HepG2 (cell line): ENCODE results near the gene ZNF500. TPM values are rescaled to one million over a fixed set of nuclear protein-coding genes. Genes with fewer than 3 reads are reported as not detected.

Source experiments
- ATM ChIP-seq: fragments of 450-650 bp; IDR thresholded peaks from 2 replicates; pipeline ENCODE4 v1.7.1; 2017; ENCODE audit warnings: mild to moderate bottlenecking, borderline replicate concordance
- CSRNP1 ChIP-seq: sonication (generic); formaldehyde crosslinking; IDR thresholded peaks from 2 replicates; pipeline ENCODE4 v1.8.1; 2023; ENCODE audit warnings: mild to moderate bottlenecking, missing genetic modification reagents
- MXD3 ChIP-seq: IDR thresholded peaks from 2 replicates; pipeline ENCODE4 v1.6.1; 2016; ENCODE audit warnings: mild to moderate bottlenecking, missing biosample characterization, missing genetic modification reagents
- MYC ChIP-seq: sonication (generic); formaldehyde crosslinking; IDR thresholded peaks from 2 replicates; pipeline ENCODE4 v1.9.0; 2021; ENCODE audit warnings: missing genetic modification reagents, borderline replicate concordance
- NFATC3 ChIP-seq: sonication (generic); formaldehyde crosslinking; IDR thresholded peaks from 2 replicates; pipeline ENCODE4 v1.5.1; 2020; ENCODE audit warnings: mild to moderate bottlenecking, missing genetic modification reagents
- PHF21A ChIP-seq: sonication (generic); formaldehyde crosslinking; IDR thresholded peaks from 2 replicates; pipeline ENCODE4 v1.5.0; 2020; ENCODE audit warnings: mild to moderate bottlenecking, missing genetic modification reagents
- PPARG ChIP-seq: conservative IDR thresholded peaks from 2 replicates; pipeline ENCODE4 v1.6.1; 2016; ENCODE audit warnings: missing biosample characterization, missing genetic modification reagents
- RNF2 ChIP-seq: fragments of 450-650 bp; conservative IDR thresholded peaks from 2 replicates; pipeline ENCODE4 v1.6.1; 2016; ENCODE audit warnings: low read depth
- SMAD1 ChIP-seq: sonication (generic); formaldehyde crosslinking; IDR thresholded peaks from 2 replicates; pipeline ENCODE4 v1.4.0; 2020; ENCODE audit warnings: missing genetic modification reagents, low read depth, mild to moderate bottlenecking, borderline replicate concordance
- SP1 ChIP-seq, 2 experiments: fragments of 450-650 bp in 1 of 2; sonication (generic) in 1 of 2; formaldehyde crosslinking in 1 of 2; IDR thresholded peaks; 2 replicates each; pipeline versions ENCODE4 v1.4.0 to v1.6.1; 2016 to 2020; ENCODE audit warnings: missing genetic modification reagents in 1 of 2
- SP2 ChIP-seq: sonication (generic); formaldehyde crosslinking; IDR thresholded peaks from 2 replicates; pipeline ENCODE4 v1.5.1; 2020; ENCODE audit warnings: mild to moderate bottlenecking, missing genetic modification reagents
- TBL1XR1 ChIP-seq: fragments of 150-350 bp; IDR thresholded peaks from 2 replicates; pipeline ENCODE4 v1.6.1; 2014; ENCODE audit warnings: borderline replicate concordance, low read length; ENCODE audit not compliant: partially characterized antibody
- THAP11 ChIP-seq: IDR thresholded peaks from 2 replicates; pipeline ENCODE4 v1.6.1; 2016; ENCODE audit warnings: missing biosample characterization, missing genetic modification reagents
- XBP1 ChIP-seq: sonication (generic); formaldehyde crosslinking; IDR thresholded peaks from 2 replicates; pipeline ENCODE4 v1.5.0; 2020; ENCODE audit warnings: missing genetic modification reagents
- ZBTB7B ChIP-seq: sonication (generic); formaldehyde crosslinking; IDR thresholded peaks from 2 replicates; pipeline ENCODE4 v1.4.0; 2020; ENCODE audit warnings: missing genetic modification reagents
- ZNF572 ChIP-seq: sonication (generic); formaldehyde crosslinking; IDR thresholded peaks from 2 replicates; pipeline ENCODE4 v1.5.1; 2020; ENCODE audit warnings: mild to moderate bottlenecking, missing genetic modification reagents
- ZNF850 ChIP-seq: sonication (generic); formaldehyde crosslinking; conservative IDR thresholded peaks from 2 replicates; pipeline ENCODE4 v1.9.0; 2021; ENCODE audit warnings: mild to moderate bottlenecking, missing genetic modification reagents
- polyA plus RNA-seq, 8 experiments: library from polyadenylated mRNA; depleted of rRNA in 3 of 8; stranded (reverse) in 7 of 8; unstranded in 1 of 8; fragments of >200 nt; fragmentation: Illumina TruSeq in 4 of 8; extraction: Trizol in 4 of 8; gene quantifications; 2 replicates each; pipeline versions ENCODE4 v1.2.1 to v1.2.3, GENCODE V29; 2011 to 2016; ENCODE audit warnings: low read depth in 4 of 8, missing spikeins in 1 of 8, mixed read lengths in 1 of 8; ENCODE audit not compliant: insufficient read depth in 1 of 8
- total RNA-seq, 5 experiments: library from RNA; depleted of rRNA; stranded (reverse); fragments of >200 nt; fragmentation: Illumina TruSeq; extraction: Trizol; gene quantifications; 2 replicates each; pipeline ENCODE4 v1.2.3, GENCODE V29; 2016; ENCODE audit warnings: low read depth in 1 of 5
- TF ChIP-seq, protein P1 (sequence below), 2 experiments: sonication (generic) in 1 of 2; formaldehyde crosslinking in 1 of 2; IDR thresholded peaks; 2 replicates each; pipeline versions ENCODE4 v1.6.1 to v1.9.0; 2014 to 2022; ENCODE audit warnings: antibody characterized with exemption in 1 of 2, borderline replicate concordance in 1 of 2, inconsistent platforms in 1 of 2, low read depth in 1 of 2, missing genetic modification reagents in 1 of 2
- TF ChIP-seq, protein P2 (sequence below): sonication (generic); formaldehyde crosslinking; conservative IDR thresholded peaks from 2 replicates; pipeline ENCODE4 v1.8.0; 2022; ENCODE audit warnings: low read depth, missing genetic modification reagents

ZNF500 gene
- total and polyA plus RNA-seq, 2 of the 13 experiments (the other 11 are each of a cell fraction or from before 2014, with no cell fraction given) = 6.1 to 12.2 TPM

- no peak for TF ChIP-seq NFATC3 (CRISPR knock-in tag)
- TF ChIP-seq ATM = no peak
- TF ChIP-seq, protein P1, sequence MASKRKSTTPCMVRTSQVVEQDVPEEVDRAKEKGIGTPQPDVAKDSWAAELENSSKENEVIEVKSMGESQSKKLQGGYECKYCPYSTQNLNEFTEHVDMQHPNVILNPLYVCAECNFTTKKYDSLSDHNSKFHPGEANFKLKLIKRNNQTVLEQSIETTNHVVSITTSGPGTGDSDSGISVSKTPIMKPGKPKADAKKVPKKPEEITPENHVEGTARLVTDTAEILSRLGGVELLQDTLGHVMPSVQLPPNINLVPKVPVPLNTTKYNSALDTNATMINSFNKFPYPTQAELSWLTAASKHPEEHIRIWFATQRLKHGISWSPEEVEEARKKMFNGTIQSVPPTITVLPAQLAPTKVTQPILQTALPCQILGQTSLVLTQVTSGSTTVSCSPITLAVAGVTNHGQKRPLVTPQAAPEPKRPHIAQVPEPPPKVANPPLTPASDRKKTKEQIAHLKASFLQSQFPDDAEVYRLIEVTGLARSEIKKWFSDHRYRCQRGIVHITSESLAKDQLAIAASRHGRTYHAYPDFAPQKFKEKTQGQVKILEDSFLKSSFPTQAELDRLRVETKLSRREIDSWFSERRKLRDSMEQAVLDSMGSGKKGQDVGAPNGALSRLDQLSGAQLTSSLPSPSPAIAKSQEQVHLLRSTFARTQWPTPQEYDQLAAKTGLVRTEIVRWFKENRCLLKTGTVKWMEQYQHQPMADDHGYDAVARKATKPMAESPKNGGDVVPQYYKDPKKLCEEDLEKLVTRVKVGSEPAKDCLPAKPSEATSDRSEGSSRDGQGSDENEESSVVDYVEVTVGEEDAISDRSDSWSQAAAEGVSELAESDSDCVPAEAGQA (IDR thresholded peaks at IDR 0.05; ENCODE audit: low read depth) = no peak
- TF ChIP-seq, protein P1 (CRISPR knock-in tag; IDR thresholded peaks at IDR 0.05; ENCODE audit: borderline replicate concordance) = no peak
- TF ChIP-seq PPARG (CRISPR knock-in tag) = 0 out of 2 replicates have a peak, but pooled peaks have one; percentile 31
- TF ChIP-seq MYC (CRISPR knock-in tag) = peak; percentile 6; the same call in 1 of the 2 replicates
- TF ChIP-seq ZBTB7B (CRISPR knock-in tag) = 0 out of 2 replicates have a peak, but pooled peaks have one; percentile 28
- TF ChIP-seq TBL1XR1 = no peak
- TF ChIP-seq SP1 (IDR thresholded peaks at IDR 0.05) = no peak
- peak; percentile 30; the same call in 1 of the 2 replicates for TF ChIP-seq SP1 (CRISPR knock-in tag; IDR thresholded peaks at IDR 0.05)
- TF ChIP-seq SMAD1 (CRISPR knock-in tag) = no peak
- no peak for TF ChIP-seq XBP1 (CRISPR knock-in tag)
- TF ChIP-seq ZNF850 (CRISPR knock-in tag) = no peak
- TF ChIP-seq RNF2 = no peak
- TF ChIP-seq PHF21A (CRISPR knock-in tag) = no peak; the same call in 1 of the 2 replicates
- no peak for TF ChIP-seq ZNF572 (CRISPR knock-in tag)
- peak; percentile 94 for TF ChIP-seq SP2 (CRISPR knock-in tag)
- no peak for TF ChIP-seq CSRNP1 (CRISPR knock-in tag)
- peak; percentile 35; the same call in 1 of the 2 replicates for TF ChIP-seq MXD3 (CRISPR knock-in tag)
- TF ChIP-seq THAP11 (CRISPR knock-in tag) = peak; percentile 66; the same call in 1 of the 2 replicates
- TF ChIP-seq, protein P2, sequence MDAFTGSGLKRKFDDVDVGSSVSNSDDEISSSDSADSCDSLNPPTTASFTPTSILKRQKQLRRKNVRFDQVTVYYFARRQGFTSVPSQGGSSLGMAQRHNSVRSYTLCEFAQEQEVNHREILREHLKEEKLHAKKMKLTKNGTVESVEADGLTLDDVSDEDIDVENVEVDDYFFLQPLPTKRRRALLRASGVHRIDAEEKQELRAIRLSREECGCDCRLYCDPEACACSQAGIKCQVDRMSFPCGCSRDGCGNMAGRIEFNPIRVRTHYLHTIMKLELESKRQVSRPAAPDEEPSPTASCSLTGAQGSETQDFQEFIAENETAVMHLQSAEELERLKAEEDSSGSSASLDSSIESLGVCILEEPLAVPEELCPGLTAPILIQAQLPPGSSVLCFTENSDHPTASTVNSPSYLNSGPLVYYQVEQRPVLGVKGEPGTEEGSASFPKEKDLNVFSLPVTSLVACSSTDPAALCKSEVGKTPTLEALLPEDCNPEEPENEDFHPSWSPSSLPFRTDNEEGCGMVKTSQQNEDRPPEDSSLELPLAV (CRISPR knock-in tag) = no peak
Measured at GRCh38 chr16:4802659-4803287, 35.8 kb upstream of the ZNF500 start (continued).
